DMS 273 (cell line): ENCODE results near the gene CCDC8.
"Not testable (repeated sequence)": the region's sequence is repeated elsewhere in the genome, so short reads cannot be mapped to it uniquely, and the experiment has no call there.

Experiments
- DNase-seq: peaks from one replicate; lab custom pipeline; 2025; ENCODE audit not compliant: unreplicated experiment; lab: John Stamatoyannopoulos, UW

CCDC8 gene

DNA sequence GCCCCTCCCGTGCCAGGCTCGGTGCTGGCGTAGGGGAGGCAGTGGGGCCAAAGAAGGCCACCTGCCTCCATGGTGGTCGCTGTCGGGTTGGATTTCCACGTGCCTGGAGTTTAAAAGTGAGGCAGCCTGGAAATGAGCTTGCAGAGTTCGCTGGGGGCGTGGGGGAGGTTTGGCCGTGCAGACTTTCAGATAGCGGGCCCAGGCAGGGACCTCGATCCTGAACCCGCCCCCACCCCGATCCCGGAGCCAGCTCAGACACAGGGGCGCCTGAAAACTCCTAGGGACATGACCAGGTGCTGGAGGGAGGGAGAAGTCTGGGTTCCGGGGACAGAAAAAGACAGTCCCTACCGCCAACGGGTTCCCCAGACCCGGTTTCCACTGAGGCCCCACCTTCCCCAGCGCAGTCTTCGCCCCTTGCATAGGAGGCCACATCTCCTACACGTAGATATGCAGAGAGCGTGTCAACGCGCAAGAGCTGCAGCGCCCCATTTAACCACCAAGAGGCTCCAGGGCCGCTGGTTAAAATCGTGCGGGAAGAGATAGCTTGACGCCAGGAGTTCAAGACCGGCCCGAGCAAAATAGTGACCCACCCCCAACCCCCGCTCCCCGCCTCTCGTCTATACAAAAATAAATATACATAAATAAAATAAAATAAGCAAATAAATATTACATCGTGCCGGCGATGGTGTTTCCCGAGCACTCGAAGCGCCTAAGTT, 8.5 kb downstream of the CCDC8 start:
- DNase-seq = no peak

DNA sequence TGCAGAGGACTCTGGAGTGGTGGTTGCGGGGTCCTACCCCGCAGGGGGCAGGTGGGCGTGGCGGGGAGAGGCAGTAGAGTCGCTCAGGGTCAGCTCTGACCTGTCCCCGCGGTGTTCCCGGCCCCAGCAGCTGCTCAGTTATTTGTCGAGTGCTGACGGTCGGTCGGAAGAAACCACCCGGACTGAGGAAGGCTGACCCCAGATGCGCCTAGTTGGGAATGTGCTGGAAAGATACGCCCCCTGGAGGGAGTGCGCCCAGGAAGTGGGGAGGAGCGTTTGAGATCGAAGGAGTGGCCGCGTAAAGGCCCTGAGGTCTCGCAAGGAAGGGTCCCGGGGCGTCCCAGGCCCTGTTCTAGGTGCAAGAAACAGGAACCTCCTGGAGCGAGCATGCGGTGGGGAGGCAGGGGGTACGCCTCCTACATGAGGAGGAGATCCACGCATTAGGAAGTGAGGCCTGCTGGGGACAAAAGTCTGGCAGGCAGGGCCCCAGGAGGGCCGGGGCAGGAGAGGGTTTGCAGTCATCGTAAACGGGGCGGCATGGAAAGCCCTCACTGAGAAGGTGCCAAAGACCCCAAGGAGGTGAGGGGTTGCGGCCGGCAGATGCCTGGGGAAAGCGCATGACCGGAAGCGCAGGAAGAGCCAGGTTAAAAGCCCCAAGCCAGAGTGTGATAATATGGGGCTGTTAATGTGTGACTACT, 9.2 kb downstream of the CCDC8 start:
- no peak for DNase-seq

DNA sequence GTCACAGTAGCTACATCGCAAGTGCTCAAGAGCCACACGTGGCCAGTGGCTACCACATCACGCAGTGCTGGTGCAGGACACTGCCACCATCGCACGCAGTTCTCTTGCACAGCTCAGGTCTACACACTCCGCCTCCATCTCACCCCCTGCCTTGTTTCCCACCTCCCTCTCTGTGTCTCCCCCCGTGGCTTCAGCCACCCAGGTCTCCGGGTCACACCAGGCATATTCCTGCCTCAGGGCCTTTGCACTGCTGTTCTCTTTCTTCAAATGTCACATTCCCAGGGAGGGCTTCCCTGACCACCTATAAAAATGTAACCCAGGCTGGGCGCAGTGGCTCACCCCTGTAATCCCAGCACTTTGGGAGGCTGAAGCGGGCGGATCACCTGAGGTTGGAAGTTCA, 10.6 kb downstream of the CCDC8 start:
- no peak for DNase-seq

DNA sequence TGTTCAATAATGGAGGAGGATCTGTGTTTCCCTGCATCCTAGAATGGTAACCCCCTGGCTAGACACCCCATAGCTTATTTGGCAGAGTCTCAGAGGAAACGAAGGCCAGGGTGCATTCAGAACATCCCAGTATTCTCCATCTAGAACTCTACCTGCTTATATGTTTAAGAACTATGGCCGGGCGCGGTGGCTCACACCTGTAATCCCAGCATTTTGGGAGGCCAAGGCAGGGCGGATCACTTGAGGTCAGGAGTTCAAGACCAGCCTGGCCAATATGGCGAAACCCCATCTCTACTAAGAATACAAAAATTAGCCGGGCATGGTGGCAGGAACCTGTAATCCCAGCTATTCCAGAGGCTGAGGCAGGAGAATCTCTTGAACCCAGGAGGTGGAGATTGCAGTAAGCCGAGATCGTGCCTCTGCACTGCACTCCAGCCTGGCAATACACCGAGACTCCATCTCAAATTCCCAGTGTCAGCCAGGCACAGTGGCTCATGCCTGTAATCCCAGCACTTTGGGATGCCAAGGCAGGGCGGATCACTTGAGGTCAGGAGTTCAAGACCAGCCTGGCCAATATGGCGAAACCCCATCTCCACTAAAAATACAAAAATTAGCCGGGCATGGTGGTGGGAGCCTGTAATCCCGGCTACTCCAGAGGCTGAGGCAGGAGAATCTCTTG, 15.4 kb downstream of the CCDC8 start:
- DNase-seq = not testable (repeated sequence)

DNA sequence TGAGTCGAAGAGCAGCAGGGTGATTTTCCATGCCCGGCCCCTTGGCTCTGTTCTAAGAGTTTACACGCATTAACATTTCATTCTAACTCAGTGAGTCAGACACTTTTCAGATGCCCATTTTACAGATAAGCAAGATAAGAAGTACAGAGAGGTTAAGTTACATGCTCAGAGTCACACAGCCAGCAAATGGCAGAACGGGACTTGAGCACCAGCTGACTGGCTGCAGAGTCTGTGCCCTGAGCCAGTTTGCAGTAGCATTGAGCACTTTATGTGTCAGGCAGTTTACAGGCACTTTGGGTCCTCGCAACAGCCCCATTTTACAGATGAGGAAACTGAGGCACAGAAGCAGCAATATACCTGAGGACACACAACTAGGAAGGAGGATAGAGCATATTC, 19.0 kb downstream of the CCDC8 start:
- no peak for DNase-seq

DNA sequence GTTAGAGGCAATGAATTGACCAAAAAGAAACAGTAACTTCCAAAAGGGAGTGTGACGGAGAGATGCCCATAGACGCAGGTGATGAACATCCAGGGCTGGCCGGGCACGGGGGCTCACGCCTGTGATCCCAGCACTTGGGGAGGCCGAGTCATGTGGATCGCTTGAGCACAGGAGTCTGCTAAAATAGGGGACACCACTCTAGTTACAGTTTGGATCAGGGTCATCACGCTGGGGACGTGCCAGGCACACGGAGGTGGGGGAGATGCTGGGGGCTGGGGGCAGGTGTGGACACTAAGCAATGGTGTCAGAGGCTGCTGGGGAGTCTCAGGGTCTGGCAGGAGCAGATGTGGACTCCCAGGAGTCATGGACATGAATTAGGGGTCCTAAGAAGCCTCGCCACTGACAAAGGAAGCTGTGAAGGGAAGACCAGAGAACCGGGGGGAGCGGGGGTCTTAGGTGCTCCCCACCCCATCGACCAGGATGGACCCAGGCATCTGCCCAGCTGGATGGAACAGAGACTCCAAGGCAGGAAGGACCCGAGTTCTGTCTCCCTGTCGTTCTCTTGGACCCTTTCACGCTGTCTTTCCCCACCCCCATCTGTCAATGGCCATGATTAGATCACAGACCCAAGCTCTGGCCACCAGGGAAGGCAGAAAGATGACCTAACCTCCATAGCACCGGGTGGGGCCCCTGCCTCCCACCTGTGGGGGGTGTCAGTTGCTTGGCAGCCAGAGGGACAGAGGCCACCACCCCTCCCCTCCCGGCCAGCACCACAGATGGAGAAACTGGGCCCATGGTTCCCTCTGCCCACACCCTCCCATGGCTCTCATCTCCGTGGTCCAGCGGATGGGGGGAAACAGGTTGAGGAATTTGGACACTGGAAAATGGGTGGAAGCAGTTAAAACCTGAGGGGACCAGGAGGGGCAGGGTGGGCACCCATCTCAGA, 19.6 kb downstream of the CCDC8 start:
- no peak for DNase-seq

DNA sequence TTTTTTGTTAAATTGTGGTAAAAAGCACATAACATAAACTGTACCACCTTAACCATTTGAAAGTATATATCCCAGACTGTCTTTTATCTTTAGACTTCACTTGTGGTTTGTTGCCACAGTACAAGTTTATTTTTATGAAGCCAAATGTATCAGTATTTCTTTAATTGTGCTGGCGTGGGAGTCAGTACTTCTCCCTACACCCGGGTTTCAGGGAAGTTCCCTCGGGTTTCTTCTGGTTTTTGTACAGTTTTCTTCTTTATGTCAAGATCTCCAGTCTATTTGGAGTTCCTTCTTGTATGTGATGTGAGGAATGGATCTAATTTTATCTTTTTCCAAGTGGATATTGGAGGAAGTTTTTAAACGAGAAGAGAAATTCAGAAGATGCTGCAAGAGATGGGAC, 20.5 kb downstream of the CCDC8 start:
- no peak for DNase-seq

DNA sequence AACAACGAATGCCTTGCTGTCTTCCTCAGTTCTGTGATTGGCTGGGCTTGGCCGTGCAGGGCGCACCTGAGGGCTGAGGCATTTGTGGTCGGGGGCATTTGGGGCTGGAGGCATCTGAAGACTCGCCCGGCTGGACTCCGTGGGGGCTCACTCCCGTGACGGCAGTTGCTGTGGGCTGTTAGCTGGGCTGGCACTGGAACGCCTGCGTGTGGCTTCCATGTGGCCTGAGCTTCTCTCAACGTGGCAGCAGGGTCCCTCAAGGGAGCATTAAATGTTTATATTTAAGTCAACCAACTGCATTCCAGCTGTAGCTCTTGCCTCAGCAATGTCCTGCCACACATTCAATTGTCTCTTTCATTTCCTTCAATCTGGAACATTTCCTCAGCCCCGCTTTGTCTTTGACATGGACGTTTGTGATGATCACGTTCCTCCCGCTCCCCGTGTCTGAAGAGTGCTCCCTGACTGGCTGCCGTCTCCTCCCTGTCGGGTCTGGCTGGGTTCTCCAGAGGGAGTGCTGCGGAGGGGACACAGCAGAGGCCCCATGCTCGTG, 21.0 kb downstream of the CCDC8 start:
- peak; percentile 86 for DNase-seq

DNA sequence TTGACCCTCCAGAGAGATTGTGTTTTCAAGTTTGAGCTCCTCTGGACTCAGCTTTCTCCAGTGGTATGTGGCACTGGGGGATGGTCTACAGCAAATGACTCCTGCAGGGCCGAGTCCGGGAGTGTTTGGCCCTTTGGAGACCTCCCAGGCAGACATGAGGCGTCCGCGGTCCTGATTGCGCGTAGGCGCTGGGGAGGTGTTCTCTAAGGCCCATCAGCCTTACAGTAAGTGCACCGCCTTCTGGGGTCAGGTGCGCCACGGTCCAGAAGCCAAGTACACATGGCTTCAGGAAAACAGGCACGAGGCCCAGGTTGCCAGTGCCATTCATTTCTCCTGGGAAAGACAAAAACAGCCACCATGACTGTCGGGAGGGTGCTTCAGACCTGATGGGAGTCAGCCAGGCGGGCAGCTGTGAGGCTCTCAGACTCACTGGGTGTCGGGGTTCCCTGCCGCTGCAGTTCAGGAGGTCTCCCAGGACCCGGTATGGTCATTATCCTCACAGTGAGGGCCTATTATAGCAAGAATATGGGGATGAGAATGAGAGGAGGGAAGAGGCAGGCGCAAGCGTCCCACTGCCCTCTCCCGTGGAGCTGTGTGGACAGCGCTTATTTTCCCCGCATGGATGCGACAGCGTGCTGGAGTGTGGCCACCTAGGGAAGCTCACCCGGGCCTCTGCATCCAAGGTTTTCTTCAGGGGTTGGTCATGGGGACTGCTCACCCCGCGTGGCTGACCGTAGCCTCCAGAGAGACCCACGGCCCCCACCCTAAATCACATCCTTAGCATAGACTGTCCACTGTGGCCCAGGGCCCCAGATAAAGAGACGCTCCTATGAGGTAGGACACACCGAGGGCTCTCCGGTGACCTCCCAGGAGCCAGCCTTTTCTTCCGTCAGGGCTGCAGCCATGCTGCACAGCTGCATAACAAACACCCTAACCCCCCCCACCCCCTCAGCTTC, 21.8 kb downstream of the CCDC8 start:
- DNase-seq = peak; percentile 64

DNA sequence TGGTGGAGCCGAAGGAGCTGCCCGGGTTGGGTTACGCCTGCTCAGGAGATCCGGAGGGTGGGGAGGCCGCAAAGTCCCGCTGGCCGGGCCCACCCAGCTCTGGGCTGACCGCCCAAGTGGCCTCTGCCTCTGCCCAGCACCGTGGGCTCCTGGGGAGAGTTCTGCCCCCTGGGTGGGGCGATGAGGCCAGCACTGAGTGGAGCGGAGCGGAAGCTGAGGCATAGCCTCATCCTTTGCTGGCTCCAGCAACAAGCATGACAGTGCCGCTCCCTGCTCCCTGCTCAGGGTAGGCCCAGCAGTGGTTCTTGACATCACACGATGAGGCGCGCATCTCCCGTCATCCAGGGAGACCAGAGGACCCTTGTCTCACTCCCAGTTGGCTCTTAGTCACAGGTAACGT, 22.5 kb downstream of the CCDC8 start:
- DNase-seq = no peak

DNA sequence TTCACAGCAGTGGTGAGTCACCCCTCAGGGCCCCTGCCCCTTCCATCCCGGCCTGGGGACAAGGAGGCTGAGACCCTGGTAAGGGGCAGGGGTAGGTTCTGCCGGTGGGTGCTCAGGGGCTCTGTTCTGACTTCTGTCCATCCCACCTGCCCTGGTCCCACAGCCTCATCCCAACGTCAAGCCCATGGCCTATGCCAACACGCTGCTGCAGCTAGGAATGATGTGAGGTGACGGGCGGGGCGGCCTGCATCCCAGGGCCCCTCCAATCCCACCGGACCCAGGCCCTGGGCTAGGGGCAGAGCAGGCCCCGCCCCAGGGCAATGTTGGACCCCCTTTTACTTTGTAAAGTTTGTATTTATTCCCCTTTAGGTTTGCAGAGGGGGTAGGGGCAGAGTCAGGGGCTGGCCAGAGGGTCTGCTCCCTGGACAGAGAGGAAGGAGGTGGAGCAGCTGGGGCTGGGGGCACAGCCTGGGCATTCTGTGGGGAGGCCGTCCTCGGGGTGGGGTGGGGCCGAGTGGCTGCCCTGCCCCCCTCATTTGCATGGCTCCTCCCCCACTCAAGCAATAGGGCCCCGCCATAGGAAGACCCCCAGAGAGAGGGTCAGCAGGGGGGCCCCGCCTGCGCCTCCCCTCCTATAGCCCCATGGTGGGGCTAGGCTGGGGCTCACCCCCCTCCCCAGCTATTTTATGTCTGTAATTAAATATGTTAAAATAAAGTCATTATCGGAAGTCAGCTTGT, 23.1 kb downstream of the CCDC8 start:
- DNase-seq = no peak

DNA sequence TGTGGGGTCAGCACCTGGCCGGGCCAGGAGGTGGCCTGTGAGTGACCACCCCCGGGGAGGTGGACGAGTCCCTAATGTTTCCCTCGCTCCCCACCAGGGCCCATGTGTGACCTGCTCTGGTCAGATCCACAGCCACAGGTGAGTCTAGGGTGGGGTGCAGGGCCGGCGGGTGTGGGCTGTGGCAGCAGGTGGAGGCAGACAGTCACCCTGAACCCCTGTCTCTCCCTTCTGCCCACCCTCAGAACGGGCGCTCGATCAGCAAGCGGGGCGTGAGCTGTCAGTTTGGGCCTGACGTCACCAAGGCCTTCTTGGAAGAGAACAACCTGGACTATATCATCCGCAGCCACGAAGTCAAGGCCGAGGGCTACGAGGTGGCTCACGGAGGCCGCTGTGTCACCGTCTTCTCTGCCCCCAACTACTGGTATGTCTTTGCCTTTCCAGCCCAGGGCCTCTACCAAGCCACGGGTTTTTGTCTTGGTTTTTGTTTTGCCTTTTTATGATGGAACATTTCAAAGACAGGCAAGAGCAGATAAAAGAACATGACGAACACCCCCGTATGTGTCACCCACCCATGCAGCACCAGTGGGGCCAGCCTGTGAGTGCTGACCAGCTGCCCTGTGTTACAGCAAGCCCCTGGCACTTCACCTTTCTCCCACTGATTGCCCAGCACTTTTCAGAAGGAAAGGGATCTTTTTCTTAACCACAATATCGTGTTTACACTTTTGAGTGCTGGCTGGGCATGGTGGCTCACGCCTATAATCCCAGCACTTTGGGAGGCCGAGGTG, 24.9 kb downstream of the CCDC8 start:
- no peak for DNase-seq

DNA sequence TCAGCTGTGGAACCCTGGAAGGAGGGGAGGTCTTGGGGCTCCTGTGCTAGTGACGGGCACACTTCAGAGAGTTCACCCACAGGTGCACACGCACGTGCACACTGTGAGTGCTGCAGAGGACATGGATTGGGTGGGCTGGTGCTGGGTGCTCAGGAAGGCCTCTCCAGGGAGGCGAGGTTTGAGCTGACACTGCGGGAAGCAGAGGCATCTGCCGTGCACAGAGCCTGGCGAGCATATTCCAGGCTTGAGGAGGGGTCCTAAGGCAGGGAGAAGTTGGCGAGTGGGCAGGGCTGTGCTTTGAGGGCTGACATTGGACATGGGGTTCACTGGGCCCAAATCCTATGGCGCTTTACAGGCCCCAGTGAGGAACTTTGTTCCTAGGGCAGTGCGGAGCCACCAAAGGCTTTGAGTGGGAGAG, 25.6 kb downstream of the CCDC8 start:
- DNase-seq = no peak

DNA sequence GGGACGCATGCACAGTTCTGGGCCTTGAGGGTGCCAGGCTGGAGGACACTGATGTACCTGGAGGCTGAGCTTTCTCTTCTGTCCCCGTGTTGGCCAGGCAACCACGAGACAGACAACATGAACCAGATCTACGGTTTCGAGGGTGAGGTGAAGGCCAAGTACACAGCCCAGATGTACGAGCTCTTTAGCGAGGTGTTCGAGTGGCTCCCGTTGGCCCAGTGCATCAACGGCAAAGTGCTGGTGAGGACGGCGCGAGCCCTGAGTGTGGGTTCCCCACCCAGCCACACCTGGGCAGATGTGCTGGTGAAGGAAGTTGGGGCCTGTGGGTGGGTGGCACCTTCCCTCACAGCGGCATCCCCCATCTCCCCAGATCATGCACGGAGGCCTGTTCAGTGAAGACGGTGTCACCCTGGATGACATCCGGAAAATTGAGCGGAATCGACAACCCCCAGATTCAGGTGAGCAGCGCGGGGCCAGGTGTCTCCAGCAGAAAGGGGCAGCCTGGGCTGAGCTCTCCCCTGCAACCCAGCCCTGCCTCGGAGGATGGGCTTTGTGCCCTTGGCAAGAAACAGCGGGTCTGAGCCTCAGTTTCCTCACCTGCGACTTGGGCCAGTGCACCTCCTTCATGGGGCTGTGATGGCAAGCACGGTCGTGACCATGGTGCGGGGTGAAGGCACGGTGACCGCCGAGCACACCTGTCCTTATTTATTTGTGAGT, 26.2 kb downstream of the CCDC8 start:
- DNase-seq = no peak

DNA sequence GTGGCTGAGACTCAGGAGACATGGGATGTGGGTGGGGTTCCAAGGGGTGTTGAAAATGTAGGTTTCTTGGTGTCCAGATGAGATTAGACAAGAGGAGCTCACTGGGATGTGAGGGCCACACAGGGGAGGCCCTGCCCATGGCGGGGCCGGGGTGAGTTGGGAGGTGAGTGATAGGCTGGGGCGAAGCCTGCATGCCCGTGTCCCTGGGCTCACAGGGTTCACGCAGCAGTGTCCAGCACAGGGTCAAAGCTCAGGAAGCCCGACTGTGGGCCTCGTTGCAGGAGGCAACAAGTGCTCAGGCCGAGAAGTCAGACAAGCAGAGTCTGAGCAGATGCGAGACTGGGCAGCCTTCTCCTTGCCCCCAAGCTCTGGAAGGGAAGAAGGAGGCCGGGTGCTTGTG, 27.2 kb downstream of the CCDC8 start:
- DNase-seq = no peak

DNA sequence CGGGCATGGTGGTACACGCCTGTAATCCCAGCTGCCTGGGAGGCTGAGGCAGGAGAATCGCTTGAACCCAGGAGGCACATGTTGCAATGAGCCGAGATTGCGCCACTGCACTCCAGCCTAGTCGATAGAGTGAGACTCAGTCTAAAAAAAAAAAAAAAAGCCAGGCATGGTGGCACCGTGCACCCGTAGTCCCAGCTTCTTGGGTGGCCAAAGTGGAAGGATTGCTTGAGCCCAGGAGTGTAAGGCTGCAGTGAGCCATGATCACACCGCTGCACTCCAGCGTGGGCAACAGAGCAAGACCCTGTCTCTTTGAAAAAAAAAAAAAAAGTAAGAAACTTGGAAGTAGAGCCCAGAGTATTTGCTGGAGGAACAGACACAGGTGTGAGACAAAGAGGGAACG, 27.7 kb downstream of the CCDC8 start:
- no peak for DNase-seq

DNA sequence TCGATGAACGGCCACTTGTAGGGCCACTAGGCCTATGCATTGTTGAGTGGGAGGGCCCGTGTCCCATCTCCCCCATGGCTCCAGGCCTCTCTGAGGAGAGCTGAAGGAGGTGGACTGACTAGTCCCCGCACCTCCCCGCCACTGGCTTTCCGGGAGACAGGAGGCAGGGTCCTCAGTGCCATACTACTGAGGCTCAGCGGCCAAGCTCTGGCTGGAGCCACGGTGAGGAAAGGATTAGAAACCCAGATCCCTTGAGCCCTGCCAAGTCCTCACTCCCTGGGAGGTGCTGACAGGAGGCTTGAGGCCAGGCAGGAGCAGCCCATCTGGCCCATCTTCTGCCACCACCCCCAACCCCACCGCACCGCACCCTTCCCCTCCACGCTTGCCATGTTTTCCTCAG, 29.0 kb downstream of the CCDC8 start:
- peak; percentile 94 for DNase-seq

DNA sequence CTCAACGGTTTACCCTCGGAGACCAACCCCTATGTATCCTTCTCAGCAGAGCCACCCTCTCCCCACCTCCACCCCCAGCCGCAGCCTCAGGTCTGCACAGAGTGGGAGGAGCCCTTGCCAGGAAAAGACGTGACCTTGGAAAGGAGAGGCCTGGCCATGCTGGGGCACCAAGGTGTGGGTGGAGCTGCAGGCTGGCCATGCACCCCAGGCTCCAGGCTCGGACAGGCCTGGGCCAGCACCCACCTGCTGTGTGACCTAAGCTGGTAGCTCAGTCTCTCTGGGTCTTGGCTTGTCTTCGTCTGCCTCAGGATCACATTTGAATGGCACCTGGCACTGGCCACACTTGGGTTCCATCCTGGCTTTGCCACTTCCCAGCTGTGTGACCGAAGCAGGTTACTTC, 29.5 kb downstream of the CCDC8 start:
- DNase-seq = no peak
